IPS-NIHi11 (cell line): ENCODE results near the gene PPP1R13L.
"Not testable (repeated sequence)": the region's sequence is repeated elsewhere in the genome, so short reads cannot be mapped to it uniquely, and the experiment has no call there.

ENCODE experiments used
- DNase-seq: peaks from one replicate; pipeline ENCODE4 v3.0.0; 2012; ENCODE audit warnings: mixed read lengths, low spot score

Gene PPP1R13L

GRCh38 chr19:45432543-45432942 lies 27.7 kb upstream of the PPP1R13L start:
- not testable (repeated sequence) for DNase-seq

GRCh38 chr19:45431008-45431407 lies 26.1 kb upstream of the PPP1R13L start:
- not testable (repeated sequence) for DNase-seq

GRCh38 chr19:45429896-45430295 lies 25.0 kb upstream of the PPP1R13L start:
- DNase-seq = not testable (repeated sequence)

- peak; percentile 87 for DNase-seq
These were observed 23.7 kb upstream of the PPP1R13L start for GRCh38 chr19:45428384-45429231.

- peak; percentile 59 for DNase-seq
These were observed 19.6 kb upstream of the PPP1R13L start for GRCh38 chr19:45424191-45425058.

- DNase-seq = no peak
These were observed 18.8 kb upstream of the PPP1R13L start, which contains the start of gene ERCC1 for GRCh38 chr19:45423589-45424190. Gene ERCC1, minus strand, starts transcription at chr19:45423917. Its CDS starts 543 bp downstream, at chr19:45423374.

- peak; percentile 98 for DNase-seq
These were observed 18.2 kb upstream of the PPP1R13L start for GRCh38 chr19:45423033-45423588.

- DNase-seq = no peak
These were observed 17.2 kb upstream of the PPP1R13L start for GRCh38 chr19:45421947-45422498.

- no peak for DNase-seq
These were observed 16.0 kb upstream of the PPP1R13L start for GRCh38 chr19:45420871-45421270.

- DNase-seq = no peak
These were observed 15.5 kb upstream of the PPP1R13L start for GRCh38 chr19:45420356-45420755.

- DNase-seq = no peak
These were observed 15.0 kb upstream of the PPP1R13L start for GRCh38 chr19:45419895-45420294.

GRCh38 chr19:45419396-45419795 lies 14.5 kb upstream of the PPP1R13L start:
- no peak for DNase-seq

GRCh38 chr19:45418802-45419201 lies 13.9 kb upstream of the PPP1R13L start:
- no peak for DNase-seq

GRCh38 chr19:45417151-45417550 lies 12.3 kb upstream of the PPP1R13L start:
- no peak for DNase-seq

GRCh38 chr19:45414468-45414867 lies 9.6 kb upstream of the PPP1R13L start:
- no peak for DNase-seq

- DNase-seq = no peak
These were observed 8.6 kb upstream of the PPP1R13L start for GRCh38 chr19:45413497-45413896.

GRCh38 chr19:45410330-45410729 lies 5.5 kb upstream of the PPP1R13L start:
- DNase-seq = not testable (repeated sequence)

- no peak for DNase-seq
These were observed 4.7 kb upstream of the PPP1R13L start for GRCh38 chr19:45409557-45409920.

GRCh38 chr19:45408830-45409556 lies 4.1 kb upstream of the PPP1R13L start:
- no peak for DNase-seq

GRCh38 chr19:45408121-45408520 lies 3.3 kb upstream of the PPP1R13L start:
- no peak for DNase-seq

GRCh38 chr19:45407585-45407984 lies 2.7 kb upstream of the PPP1R13L start:
- not testable (repeated sequence) for DNase-seq
